BLaER1 (cell line): ENCODE data around the gene DSTYK.

Source experiments
- H3K27ac ChIP-seq: shearing (Covaris generic); formaldehyde crosslinking; 2 replicates; pipeline ENCODE4 v1.8.1; 2022
- H3K27me3 ChIP-seq: shearing (Covaris generic); formaldehyde crosslinking; 2 replicates; pipeline ENCODE4 v1.8.1; 2022
- H3K36me3 ChIP-seq: shearing (Covaris generic); formaldehyde crosslinking; 2 replicates; pipeline ENCODE4 v1.8.1; 2022
- H3K4me1 ChIP-seq: shearing (Covaris generic); formaldehyde crosslinking; 2 replicates; pipeline ENCODE4 v1.8.1; 2022
- H3K4me2 ChIP-seq: shearing (Covaris generic); formaldehyde crosslinking; 2 replicates; pipeline ENCODE4 v1.8.1; 2022
- H3K4me3 ChIP-seq: shearing (Covaris generic); formaldehyde crosslinking; 2 replicates; pipeline ENCODE4 v1.8.1; 2022
- H3K9ac ChIP-seq: shearing (Covaris generic); formaldehyde crosslinking; 2 replicates; pipeline ENCODE4 v1.8.1; 2022
- H3K9me3 ChIP-seq: shearing (Covaris generic); formaldehyde crosslinking; 2 replicates; pipeline ENCODE4 v1.8.1; 2022
- H4K20me1 ChIP-seq: shearing (Covaris generic); formaldehyde crosslinking; 2 replicates; pipeline ENCODE4 v1.8.1; 2022
- Cebpa-rat ChIP-seq: shearing (Covaris generic); IDR thresholded peaks from 2 replicates; pipeline ENCODE4 v1.8.1; 2022

DSTYK gene

DNA sequence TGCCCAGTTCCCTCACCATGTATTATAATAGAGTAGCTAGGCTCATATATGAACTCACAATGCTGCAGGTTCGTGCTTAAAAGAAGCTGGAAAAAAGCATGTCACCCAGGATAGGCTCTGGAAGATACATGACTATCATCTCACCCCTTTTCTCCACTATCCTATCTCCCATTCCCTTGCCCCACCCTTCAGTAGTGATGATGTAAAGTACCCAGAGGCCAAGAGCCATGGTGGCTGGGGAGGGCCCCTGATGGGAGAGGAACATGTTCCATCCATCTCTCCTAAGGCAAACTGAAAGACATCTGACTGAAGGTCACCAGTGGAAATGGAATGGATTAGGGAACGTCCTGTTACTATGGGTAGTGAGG lies 69.4 kb downstream of the DSTYK start:
- TF ChIP-seq Cebpa-rat: no peak
- Histone ChIP-seq H3K36me3 (peaks cover 5% of the 10 kb centered on the region), H4K20me1 (no peaks in the 10 kb centered on the region), H3K27me3 (no peaks in the 10 kb centered on the region), H3K9ac (no peak overlapping the region), H3K4me3 (no peak overlapping the region), H3K27ac (no peak overlapping the region), H3K9me3 (no peaks in the 10 kb centered on the region), H3K4me1 (no peaks in the 10 kb centered on the region), H3K4me2 (no peak overlapping the region)

DNA sequence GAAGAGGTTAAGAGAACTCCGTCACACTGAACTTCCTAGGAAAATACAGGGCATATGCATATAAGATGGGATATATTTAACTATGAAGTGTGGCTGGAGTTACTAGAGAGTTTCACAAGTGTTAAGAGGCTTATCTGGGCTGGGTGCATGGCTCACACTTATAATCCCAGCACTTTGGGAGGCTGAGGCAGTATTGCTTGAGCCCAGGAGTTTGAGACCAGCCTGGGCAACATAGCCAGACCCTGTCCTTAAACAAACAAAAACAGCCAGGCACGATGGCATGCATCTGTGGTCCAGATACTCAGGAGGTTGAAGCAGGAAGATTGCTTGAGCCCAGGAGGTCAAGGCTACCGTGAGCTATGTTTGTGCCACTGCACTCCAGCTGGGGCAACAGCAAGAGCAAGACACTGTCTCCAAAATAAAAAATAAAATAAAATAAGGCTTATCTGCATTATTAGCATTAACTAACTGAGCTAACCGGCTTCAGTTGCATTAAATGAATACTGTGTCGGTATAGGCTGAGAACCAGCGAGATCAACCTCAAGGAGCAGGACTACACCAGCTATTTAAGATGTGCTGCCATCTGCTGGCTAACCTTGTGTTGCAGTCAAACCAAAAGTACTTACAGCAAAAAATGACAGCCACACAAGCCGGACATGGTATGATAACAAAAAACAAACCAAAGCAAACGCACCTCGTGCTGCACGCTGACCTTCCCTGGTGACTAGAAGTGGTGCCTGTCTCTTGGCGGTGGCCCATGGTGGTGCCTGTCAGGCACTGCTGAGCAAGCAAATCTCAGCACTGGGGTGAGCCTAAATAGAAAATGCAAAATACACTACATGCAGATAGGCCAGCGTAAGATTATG lies 70.0 kb downstream of the DSTYK start:
- no peaks in the 10 kb centered on the region for H4K20me1 ChIP-seq
- no peaks in the 10 kb centered on the region for H3K36me3 ChIP-seq
- no peaks in the 10 kb centered on the region for H3K4me1 ChIP-seq
- H3K9me3 ChIP-seq: no peaks in the 10 kb centered on the region
- H3K27ac ChIP-seq: no peak overlapping the region
- no peak overlapping the region for H3K9ac ChIP-seq
- H3K4me3 ChIP-seq: no peak overlapping the region
- TF ChIP-seq Cebpa-rat: no peak
- H3K4me2 ChIP-seq: no peak overlapping the region
- H3K27me3 ChIP-seq: no peaks in the 10 kb centered on the region

DNA sequence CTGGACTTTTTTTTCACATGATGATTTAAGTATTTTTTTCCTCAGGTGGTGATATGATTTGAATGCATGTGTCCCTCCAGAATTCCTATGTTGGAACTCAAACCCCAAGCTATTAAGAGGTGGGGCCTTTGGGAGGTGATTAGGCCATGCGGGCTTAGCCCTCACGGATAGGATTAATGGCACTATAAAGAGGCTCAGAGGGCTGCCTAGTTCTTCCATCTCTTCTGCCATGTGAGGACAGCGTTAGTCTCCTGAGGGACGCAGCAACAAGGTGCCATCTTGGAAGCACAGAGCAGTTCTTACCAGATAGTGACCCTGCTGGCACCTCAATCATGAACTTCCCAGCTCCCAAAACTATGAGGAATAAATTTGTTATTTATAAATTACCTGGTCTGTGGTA lies 71.4 kb downstream of the DSTYK start:
- Histone ChIP-seq H3K9me3 (no peaks in the 10 kb centered on the region), H3K4me2 (no peak overlapping the region), H3K36me3 (no peaks in the 10 kb centered on the region), H3K27me3 (no peaks in the 10 kb centered on the region), H4K20me1 (no peaks in the 10 kb centered on the region), H3K4me3 (no peak overlapping the region), H3K4me1 (no peaks in the 10 kb centered on the region), H3K9ac (no peak overlapping the region), H3K27ac (no peak overlapping the region)
- no peak for TF ChIP-seq Cebpa-rat

DNA sequence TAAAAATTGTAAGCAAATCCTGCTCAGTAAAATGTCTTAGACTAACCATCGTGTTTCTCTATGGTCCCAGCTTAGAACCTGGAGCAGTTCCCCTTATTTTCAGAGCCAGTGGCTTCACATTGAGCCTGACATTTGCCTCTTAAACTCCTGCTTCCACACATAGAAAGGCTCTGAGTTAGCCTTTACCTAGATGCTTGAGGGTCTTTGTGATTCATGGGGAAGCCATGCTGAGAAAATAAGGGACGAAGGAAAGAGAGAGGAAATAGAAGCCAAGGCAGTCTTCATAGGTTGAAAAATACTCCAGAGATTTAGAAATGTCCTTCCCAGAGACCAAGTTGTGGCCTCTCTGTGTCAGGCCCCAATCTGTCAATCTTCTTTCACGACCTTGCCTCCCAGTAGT lies 73.6 kb downstream of the DSTYK start:
- no peak overlapping the region for H3K4me2 ChIP-seq
- H3K27ac ChIP-seq: no peak overlapping the region
- H4K20me1 ChIP-seq: no peaks in the 10 kb centered on the region

GRCh38 chr1:205133287-205133686 lies 78.2 kb downstream of the DSTYK start:
- H3K4me3 ChIP-seq: no peak overlapping the region
- H3K36me3 ChIP-seq: no peaks in the 10 kb centered on the region
- H3K4me2 ChIP-seq: no peak overlapping the region
- no peak overlapping the region for H3K27ac ChIP-seq
- H3K27me3 ChIP-seq: no peaks in the 10 kb centered on the region
- H3K9ac ChIP-seq: no peak overlapping the region
- no peaks in the 10 kb centered on the region for H3K9me3 ChIP-seq
- H3K4me1 ChIP-seq: no peaks in the 10 kb centered on the region
- TF ChIP-seq Cebpa-rat: no peak
- no peaks in the 10 kb centered on the region for H4K20me1 ChIP-seq

More for the DNA sequence above, 73.6 kb downstream of the DSTYK start:
- no peaks in the 10 kb centered on the region for H3K4me1 ChIP-seq
- H3K9ac ChIP-seq: no peak overlapping the region
- no peak for TF ChIP-seq Cebpa-rat
- H3K36me3 ChIP-seq: no peaks in the 10 kb centered on the region
- no peaks in the 10 kb centered on the region for H3K9me3 ChIP-seq
- H3K4me3 ChIP-seq: no peak overlapping the region
- H3K27me3 ChIP-seq: no peaks in the 10 kb centered on the region

DNA sequence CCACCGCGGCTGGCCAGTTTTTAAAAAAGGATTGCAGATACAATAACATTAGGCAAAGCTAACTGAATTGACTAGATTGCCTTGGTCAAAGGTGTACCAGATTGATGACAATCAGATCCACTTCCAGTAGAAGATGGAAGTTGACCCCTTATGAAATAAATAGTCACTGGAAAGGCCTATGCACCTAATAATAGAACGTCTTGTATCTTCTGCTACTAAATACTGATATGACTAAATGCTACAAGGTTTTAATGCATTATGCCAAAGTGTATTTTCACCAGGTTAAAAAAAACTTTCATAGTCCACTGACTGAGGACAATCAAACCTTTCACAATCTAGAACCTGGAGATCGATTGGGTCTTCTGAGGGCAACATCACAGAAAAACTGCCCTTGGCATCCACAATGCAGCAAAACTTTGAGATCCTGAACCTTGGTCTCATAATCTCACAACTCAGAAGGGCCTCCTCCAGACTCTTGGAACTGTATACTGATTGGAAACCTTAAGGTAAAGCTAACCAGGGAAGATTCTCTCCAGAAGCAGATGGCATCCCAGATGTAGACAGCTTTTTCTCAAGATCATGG lies 82.0 kb downstream of the DSTYK start:
- no peaks in the 10 kb centered on the region for H4K20me1 ChIP-seq
- H3K9me3 ChIP-seq: no peaks in the 10 kb centered on the region
- TF ChIP-seq Cebpa-rat: no peak
- no peak overlapping the region for H3K27ac ChIP-seq
- H3K4me3 ChIP-seq: no peak overlapping the region
- H3K4me2 ChIP-seq: no peak overlapping the region
- H3K9ac ChIP-seq: no peak overlapping the region
- no peaks in the 10 kb centered on the region for H3K27me3 ChIP-seq
- no peaks in the 10 kb centered on the region for H3K36me3 ChIP-seq
- H3K4me1 ChIP-seq: no peaks in the 10 kb centered on the region

DNA sequence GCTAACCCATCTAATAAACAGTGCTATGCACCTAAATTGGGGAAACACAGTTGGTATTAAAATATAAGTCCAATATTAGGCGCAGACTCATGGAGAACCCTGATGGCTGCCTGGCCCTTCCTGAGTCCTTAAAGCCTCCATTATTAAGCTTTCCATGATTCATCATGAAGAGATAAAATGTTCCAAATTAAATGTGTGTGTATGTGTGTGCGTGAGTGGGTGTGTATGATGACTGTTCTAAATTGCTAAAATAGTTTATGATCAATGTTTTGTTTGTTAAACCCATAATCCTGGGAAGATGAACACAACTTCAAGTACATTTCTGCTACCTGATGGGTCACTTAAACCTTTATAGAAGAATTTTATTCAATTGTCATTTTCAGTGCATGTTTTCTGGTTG lies 83.5 kb downstream of the DSTYK start:
- Histone ChIP-seq H3K4me2 (no peak overlapping the region), H3K4me3 (no peak overlapping the region), H3K27ac (no peak overlapping the region), H3K4me1 (peaks cover 1% of the 10 kb centered on the region), H3K9ac (no peak overlapping the region), H3K27me3 (no peaks in the 10 kb centered on the region), H3K9me3 (no peaks in the 10 kb centered on the region), H4K20me1 (no peaks in the 10 kb centered on the region), H3K36me3 (no peaks in the 10 kb centered on the region)
- no peak for TF ChIP-seq Cebpa-rat

GRCh38 chr1:205127646-205128045 lies 83.9 kb downstream of the DSTYK start:
- Histone ChIP-seq H3K36me3 (no peaks in the 10 kb centered on the region), H3K27me3 (no peaks in the 10 kb centered on the region), H3K4me2 (no peak overlapping the region), H4K20me1 (no peaks in the 10 kb centered on the region), H3K4me3 (no peak overlapping the region), H3K27ac (no peak overlapping the region), H3K9me3 (no peaks in the 10 kb centered on the region), H3K9ac (no peak overlapping the region), H3K4me1 (peaks cover 5% of the 10 kb centered on the region)
- no peak for TF ChIP-seq Cebpa-rat

DNA sequence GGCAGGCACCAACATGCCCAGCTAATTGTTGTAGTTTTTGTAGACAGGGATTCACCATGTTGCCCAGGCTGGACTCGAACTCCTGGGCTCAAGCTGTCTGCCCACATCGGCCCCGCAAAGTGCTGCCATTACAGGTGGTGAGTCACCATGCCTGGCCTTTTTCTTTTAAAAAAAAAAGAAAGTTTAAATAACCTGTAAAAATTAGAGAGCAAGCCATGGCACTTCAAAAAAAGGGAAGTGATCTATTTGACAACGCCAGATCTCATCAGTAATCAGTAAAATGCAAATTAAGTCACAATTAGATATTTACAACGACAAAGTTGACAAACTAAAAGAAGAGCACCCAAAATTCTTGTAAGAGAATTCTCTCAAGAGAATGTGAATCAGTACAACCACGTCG lies 86.8 kb downstream of the DSTYK start:
- Histone ChIP-seq H3K4me2 (no peak overlapping the region), H3K36me3 (no peaks in the 10 kb centered on the region), H3K9me3 (no peaks in the 10 kb centered on the region), H3K4me1 (peaks cover 22% of the 10 kb centered on the region), H4K20me1 (peaks cover 19% of the 10 kb centered on the region), H3K4me3 (no peak overlapping the region), H3K9ac (no peak overlapping the region), H3K27ac (no peak overlapping the region), H3K27me3 (no peaks in the 10 kb centered on the region)
- TF ChIP-seq Cebpa-rat: no peak

DNA sequence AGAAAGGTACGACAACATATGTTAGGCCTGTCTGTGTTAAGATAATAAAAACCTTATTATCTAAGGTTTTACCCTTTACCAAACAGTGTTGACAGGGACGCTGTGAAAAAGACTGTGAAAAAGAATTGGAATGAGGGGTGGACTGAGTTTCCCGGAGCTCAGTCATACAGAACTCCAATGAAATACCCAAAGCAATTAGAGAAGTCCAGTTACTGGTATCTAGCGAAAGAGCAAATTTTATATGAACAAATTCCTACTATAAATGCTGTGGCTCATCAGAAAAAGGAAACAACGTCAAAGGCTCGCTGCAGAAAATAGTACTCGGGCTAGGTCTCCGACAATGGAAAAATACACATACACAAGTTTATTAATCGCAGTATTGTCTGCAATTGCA lies 89.0 kb downstream of the DSTYK start:
- H3K9ac ChIP-seq: peak overlapping the region; percentile 97
- peaks cover 26% of the 10 kb centered on the region for H3K4me1 ChIP-seq
- peaks cover 35% of the 10 kb centered on the region for H4K20me1 ChIP-seq
- peaks cover 18% of the 10 kb centered on the region for H3K36me3 ChIP-seq
- H3K9me3 ChIP-seq: no peaks in the 10 kb centered on the region
- TF ChIP-seq Cebpa-rat: no peak
- H3K27me3 ChIP-seq: no peaks in the 10 kb centered on the region
- H3K27ac ChIP-seq: peak overlapping the region; percentile 96
- peak overlapping the region; percentile 91 for H3K4me3 ChIP-seq
- H3K4me2 ChIP-seq: peak overlapping the region; percentile 97
